NCI-H2171 (cell line): ENCODE data around the gene NBEAL1.
A peak's percentile ranks its signal among the peaks of the same experiment; 100 is the strongest.
"Not testable (repeated sequence)": the region's sequence is repeated elsewhere in the genome, so short reads cannot be mapped to it uniquely, and the experiment has no call there.

ENCODE experiments used
- DNase-seq: peaks from one replicate; lab custom pipeline; 2025; lab: John Stamatoyannopoulos, UW

NBEAL1 gene

DNA sequence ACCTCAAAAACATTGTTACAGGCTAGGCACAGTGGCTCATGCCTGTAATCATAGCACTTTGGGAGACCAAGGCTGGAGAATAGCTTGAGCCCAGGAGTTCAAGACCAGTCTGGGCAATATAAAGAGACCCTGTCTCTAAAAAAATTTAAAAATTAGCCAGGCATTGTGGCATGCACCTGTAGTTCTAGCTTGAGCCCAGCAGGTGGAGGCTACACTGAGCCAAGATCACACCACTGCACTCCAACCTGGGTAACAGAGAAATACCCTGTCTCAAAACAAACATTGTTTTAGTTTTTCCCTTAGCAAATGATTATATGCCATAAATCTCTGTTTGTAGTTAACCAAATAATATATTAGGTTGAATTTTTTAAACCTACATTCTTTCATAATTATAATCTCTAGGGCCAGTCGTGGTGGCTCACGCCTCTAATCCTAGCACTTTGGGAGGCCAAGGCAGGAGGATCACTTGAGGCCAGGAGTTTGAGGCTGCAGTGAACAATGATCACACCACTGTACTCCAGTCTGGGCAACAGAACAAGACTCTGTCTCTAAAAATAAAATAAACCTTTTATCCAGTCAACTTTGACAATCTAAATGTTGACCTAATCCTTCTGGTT, 210.9 kb downstream of the NBEAL1 start:
- DNase-seq, result no peak

DNA sequence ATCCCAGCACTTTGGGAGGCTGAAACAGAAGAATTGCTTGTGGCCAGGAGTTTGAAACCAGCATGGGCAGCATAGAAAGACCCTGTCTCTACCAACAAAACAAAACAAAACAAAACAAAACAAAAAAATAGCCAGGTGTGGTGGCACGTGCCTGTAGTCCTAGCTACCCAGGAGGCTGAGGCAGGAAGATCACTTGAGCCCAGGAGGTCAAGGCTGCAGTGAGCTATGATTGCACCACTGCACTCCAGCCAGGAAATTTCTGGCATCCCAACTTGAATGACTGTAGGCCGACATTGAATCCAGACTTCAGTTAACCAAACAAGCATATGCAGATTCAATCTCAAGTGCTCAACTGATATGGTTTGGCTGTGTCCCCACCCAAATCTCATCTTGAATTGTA, 215.0 kb downstream of the NBEAL1 start:
- not testable (repeated sequence) for DNase-seq

DNA sequence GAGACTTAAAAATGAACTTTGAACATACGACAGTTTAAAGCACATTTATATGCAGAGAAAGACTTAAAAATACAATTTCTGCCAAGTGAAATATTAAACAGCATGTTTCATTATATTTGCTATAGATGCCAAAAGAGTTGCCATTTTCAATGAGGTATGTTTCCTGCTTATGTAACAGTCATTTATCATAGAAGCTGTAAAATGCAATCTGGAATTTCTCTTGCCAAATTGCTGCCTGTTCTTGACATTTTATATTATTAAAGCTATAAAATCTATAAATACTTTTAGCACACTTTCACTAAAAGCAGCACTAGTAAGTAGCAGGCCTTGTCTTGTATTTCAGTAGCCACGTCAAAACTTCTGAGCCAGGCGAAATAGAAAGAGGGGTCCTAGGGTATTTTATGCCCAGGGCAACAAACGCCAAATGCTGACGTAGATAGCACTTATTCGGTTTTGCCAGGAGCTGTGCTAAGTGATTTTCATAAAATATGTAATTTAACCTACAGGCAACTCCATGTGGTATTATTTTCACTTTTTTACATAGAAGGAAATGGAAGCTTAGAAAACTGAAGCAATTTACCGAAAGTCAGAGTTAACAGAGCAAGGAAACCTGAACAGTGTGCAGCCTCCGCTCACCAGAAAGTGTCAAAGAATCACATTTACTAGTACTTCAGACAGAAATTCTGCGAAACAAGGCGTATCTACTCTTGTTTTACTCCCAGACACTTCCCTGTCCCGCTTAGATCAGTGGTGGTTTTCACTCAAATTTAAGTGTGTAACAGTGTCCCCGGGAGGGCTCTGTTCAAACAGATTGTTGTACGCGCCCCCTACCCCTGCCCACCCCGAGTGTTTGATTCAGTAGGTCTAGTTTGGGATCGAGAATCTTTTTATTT, 222.9 kb downstream of the NBEAL1 start:
- DNase-seq, result no peak

DNA sequence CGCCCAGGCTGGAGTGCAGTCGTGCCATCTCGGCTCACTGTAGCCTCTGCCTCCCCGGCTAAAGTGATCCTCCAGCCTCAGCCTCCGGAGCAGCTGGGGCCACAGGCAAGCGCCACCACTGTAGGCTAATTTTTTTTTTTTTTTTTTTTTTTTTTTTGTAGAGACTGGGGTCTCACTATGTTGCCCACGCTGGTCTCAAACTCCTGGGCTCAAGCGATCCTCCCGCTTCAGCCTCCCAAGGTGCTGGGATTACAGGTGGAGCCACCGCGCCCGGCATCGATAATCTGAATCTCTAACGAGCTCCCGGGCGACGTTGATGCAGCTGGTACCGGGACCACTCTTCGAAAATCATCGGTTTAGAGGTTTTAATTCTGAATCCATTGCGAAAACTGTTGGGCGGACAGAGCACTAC, 223.6 kb downstream of the NBEAL1 start:
- no peak for DNase-seq

DNA sequence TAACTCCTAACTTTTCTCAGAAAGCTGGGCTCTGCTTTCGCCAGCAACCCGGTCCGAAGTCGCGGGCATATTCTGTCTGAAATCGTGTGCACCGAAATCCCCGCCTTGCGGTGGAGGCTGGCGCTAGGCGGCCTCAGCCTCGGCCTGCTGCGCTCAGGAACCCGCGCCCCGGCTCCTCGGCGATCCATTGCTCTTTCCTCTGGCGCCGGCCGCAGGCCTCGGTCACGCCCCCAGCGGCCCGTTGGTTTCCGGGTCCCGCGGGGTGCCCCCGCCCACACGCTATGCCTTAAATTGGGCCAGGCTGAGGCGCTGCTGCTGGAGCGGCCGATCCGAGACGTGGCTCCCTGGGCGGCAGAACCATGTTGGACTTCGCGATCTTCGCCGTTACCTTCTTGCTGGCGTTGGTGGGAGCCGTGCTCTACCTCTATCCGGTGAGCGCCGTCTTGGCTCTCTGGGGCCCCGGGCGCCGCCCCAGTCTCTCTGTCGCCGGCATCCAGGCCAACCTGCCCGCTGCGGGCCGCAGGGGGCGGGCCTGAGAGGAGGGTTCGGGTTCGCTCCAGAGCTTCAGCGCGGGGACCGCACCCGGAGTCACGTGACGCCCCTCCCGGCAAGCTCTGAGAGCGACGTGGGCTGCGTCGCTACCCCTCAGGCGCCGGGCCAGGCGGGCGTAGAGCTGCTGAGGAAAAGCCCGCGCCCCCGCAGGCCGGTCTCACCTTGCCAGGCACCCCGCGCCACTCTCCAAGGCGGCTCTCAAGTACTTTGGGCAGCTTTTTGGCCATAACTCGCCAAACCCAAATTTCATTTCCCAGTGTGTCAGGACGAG, 224.2 kb downstream of the NBEAL1 start, which contains the start of gene CYP20A1:
CYP20A1 (plus strand) TSS at position 315 of the 823 bp plus-strand sequence; CDS start at position 360, 45 bp downstream.
- DNase-seq, result peak; percentile 94

DNA sequence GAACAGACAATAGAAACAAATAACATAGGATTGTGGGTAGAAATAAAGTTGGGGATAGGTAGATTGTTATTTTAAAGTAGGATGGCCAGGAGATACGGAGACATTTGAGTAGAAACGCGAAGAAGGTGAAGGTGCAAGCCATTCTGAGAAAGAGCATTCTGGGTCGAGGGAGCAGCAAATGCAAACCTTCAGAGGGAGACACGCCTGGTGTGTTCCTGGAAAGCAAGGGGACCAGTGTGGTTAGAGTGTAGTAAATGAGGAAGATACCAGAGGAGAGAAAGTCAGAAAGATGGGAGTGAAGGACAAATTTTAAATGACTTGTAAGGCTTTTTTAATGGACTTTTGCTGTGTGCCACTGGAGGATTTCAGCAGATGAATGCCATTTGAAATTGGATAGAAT, 225.8 kb downstream of the NBEAL1 start:
- no peak for DNase-seq

DNA sequence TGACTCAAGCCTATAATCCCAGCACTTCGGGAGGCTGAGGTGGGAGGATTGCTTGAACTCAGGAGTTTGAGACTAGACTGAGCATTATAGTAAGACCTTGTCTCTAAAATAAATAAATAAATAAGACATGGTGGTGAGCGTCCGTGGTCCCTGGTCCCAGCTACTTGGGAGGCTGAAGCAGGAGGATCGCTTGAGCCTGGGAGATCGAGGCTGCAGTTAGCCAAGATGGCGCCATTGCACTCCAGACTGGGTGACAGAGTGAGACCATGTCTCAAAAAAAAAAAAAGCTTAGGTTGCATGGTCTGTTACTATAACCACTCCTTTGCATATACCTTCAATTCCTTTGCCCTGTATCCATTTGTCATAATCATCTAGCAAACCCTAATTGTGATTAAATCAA, 227.8 kb downstream of the NBEAL1 start:
- no peak for DNase-seq

DNA sequence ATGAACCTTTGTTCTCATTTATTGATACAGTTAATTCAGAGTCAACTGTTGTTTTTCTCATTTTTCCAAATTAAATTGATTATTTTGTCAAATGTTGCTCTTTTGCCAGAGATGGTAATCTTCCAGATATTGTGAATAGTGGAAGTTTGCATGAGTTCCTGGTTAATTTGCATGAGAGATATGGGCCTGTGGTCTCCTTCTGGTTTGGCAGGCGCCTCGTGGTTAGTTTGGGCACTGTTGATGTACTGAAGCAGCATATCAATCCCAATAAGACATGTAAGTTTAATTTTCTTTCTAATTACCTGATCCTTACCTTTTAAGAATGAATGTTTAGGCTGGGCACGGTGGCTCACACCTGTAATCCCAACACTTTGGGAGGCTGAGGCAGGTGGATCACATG, 232.0 kb downstream of the NBEAL1 start:
- DNase-seq, result no peak

DNA sequence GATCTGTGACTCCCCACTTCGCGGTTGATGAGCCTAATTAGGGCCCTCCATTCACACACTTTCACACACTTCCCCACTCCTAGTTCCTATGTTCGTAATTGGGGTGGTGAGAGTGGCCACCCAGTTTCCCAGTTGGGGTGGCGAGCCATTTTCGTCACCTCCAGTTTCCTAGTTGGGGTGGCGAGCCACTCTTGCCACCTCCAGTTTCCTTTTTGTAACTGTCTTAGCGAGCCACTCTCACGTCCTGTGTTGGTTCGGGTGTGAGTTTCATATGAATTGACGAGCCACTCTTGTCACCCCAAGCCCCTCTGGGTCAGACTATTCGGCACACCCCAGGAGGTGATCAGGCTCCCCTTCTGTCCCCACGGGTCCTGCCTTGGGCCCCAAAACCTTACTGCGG, 238.1 kb downstream of the NBEAL1 start:
- no peak for DNase-seq

DNA sequence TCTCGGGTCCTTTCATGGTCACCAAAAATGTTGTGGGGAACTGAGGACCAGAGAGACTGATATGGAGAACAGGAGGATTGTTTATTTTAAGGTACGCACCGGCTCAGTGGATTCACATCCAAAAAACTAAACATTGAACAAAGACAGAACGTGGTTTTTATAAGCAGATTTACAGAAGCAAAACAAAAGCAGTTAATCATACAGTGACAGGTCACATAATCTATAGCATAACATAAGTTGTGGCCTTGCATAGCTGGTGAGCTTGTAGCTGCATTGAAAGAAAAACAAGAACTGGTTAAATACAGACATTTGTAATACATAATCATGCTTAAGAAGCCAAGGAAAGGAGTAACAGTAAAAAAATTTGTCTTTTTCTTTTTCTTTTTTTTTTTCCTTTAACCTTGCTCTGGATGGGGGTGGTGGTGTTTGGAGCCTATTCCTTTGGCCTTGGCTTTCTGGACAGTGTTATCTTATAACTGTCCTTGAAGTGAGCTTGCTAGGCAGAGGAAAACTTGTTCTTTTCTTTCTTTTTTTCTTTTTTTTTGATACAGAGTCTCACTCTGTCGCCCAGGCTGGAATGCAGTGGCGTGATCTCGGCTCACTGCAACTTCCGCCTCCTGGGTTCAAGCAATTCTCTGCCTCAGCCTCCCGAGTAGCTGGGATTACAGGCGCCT, 238.9 kb downstream of the NBEAL1 start:
- not testable (repeated sequence) for DNase-seq

DNA sequence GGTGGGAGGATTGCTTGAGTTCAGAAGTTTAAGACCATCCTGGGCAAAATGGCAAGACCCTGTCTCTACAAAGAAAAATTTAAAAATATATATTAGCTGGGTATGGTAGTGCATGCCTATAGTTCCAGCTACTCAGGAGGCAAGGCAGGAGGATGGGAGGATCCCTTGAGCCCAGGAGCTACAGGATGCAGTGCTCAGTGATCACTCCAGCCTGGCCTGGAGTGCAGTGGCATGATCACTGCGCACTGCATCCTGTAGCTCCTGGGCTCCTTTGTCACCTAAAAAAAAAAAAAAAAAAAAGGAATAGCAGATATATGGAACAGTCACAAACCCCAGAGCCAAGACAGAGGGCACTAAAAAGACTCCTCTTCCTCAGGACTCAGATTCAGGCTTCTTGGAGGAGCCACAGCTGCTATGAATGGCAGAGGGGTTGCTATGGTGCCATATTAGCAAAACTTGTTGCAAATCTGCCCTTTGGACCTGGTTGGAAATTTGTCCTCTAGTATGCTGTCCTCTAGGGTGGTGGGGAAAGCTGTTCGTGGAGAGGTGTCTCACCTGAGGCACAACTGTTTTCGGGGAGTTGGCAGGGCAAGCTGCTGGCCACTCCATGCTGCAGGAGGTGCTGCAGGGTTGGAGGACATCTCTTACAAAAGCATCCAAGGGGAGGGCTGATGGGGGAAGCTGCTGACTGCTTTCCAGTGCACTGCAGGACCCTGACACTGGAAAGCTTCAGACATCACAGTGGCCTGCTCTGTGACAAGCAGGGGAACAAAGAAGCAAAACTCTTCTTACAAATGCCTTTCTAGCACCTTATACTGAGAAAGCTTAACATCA, 246.9 kb downstream of the NBEAL1 start:
- no peak for DNase-seq
